A673 (cell line): Measurements from ENCODE around the gene DDX3X.

Source experiments
- EZH2 ChIP-seq: fragments of 200-600 bp; sonication (generic); IDR thresholded peaks from 2 replicates; pipeline ENCODE4 v1.6.1; 2017; ENCODE audit warnings: borderline replicate concordance, low read depth, mild to moderate bottlenecking, mixed read lengths, antibody characterized with exemption, low read length; ENCODE audit not compliant: poor library complexity, severe bottlenecking
- TF ChIP-seq, protein P1 (sequence below): fragments of 300-800, 200-600 bp; sonication (generic); conservative IDR thresholded peaks from 2 replicates; pipeline ENCODE4 v1.5.1; 2017; ENCODE audit warnings: low read depth, mild to moderate bottlenecking, antibody characterized with exemption, low read length, moderate library complexity, mixed read lengths

DNA sequence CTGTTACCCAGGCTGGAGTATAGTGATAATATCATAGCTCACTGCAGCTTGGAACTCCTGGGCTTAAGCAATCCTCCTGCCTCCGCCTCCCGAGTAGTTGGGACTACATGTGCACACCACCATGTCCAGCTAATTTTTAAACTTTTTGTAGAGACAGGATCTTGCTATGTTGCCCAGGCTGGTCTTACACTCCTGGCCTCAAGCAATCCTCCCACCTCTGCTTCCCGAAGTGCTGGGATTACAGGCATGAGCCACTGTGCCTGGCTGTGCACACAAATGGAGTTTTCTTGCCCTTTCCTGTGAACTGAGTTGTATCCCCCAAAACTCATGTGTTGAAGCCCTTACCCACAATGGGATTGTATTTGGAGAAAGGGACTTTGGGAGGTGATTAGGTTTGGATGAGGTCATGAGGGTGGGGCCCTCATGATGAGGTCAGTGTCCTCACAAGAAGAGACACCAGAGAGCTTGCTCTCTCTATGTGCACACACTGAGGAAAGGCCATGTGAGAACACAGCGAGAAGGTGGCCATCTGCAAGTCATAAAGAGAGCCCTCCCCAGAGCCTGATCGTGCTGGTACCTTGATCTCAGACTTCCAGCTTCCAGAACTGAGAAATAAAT is 40.1 kb downstream of the DDX3X start:
- TF ChIP-seq, protein P1, sequence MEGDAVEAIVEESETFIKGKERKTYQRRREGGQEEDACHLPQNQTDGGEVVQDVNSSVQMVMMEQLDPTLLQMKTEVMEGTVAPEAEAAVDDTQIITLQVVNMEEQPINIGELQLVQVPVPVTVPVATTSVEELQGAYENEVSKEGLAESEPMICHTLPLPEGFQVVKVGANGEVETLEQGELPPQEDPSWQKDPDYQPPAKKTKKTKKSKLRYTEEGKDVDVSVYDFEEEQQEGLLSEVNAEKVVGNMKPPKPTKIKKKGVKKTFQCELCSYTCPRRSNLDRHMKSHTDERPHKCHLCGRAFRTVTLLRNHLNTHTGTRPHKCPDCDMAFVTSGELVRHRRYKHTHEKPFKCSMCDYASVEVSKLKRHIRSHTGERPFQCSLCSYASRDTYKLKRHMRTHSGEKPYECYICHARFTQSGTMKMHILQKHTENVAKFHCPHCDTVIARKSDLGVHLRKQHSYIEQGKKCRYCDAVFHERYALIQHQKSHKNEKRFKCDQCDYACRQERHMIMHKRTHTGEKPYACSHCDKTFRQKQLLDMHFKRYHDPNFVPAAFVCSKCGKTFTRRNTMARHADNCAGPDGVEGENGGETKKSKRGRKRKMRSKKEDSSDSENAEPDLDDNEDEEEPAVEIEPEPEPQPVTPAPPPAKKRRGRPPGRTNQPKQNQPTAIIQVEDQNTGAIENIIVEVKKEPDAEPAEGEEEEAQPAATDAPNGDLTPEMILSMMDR: no peak
- no peak for TF ChIP-seq EZH2
